GM19372 (cell line): ENCODE measurements around the gene TAOK2.
"Not testable (repeated sequence)": the region's sequence is repeated elsewhere in the genome, so short reads cannot be mapped to it uniquely, and the experiment has no call there.

Experiments used
- ATAC-seq: cut with Tn5 transposase; IDR thresholded peaks from one replicate; pipeline ENCODE4 v1.9.1; 2021; ENCODE audit warnings: mild to moderate bottlenecking, low read depth, moderate library complexity; ENCODE audit not compliant: unreplicated experiment

Gene TAOK2

DNA sequence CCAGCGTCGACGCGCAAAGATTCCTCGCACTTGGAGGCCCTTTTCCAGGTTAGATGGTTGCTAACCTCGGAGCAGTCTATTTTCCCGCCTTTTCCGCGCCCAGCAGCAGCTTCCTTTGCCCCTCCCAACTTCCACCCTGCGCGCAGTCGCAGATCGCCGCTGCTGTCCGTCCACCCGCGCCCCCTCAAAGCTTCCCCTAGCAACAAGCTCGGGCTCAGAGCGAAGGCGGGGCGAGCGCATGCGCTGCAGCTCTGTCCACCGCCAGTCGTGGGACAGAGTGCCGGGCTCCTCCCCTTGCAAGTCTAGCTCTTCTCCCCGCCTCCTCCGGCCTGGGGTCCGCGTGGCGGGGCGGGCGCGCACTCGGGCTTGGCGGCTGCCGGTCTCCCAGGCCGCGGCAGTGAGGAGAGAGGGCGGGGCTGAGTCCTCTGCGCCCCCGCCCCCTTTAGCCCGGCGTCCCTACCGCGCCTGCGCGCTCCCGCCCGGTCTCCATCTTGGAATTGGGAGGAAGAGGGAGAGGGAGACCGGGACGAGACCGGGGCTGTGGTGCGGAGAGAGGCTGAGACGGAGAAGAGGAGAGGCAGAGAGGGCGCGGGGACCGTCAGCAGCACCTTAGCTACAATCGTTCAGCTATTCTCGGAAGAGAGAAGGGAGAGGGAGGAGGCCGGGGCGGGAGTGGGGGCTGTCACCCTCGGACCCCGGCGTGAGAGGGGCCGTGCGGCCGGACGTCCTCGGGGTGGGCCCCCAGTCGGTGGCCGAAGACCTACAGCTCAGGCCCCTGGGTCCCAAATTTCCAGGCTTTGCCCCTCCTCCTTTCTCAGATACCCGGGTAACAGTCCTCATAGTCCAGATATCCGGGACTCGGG, at the start of gene TAOK2:
TSS of gene TAOK2 (plus strand) at position 485 of the 863 bp plus-strand sequence. CDS start 3,905 bp downstream, outside the sequence.
- peak; percentile 95 for ATAC-seq

DNA sequence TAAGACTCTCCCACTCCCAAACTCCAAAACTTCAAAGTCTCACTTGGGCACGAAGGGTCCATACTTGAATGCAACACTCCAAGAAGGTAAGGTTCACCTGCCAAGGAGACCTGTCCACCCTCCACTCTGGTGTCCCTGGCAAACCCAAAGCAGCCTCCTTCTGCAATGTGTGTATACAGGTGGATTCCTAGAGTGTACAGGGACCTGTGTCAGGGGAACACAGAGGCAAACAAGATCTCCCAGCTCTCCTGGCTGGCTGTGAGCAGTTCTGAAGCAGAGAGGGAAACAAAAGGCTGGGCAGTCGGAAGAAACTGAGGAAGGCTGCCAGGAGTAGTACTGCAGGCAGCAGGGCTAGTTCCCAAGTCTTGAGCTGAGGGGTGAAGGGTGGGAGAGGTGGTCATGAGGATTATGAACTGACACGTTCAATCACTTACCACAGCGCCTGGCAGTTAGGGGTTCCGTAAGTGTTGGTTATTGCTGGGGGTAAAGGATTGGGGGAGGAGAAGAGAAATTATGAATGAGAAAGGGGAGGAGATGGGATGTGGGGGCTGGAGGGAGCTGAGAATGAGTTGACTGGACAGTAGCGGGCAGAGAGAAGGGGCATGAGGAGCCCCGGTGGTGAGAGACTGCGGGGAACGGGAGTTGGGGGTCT, 48.4 kb upstream of the TAOK2 start:
- ATAC-seq = no peak

- peak; percentile 95 for ATAC-seq
Measured at GRCh38 chr16:29925781-29926710, 47.6 kb upstream of the TAOK2 start, which contains the start of gene KCTD13. TSS of gene KCTD13 (minus strand) at chr16:29926226. CDS start at chr16:29926033, 193 bp downstream.

- no peak for ATAC-seq
Measured at GRCh38 chr16:29926711-29927052, 47.0 kb upstream of the TAOK2 start.

DNA sequence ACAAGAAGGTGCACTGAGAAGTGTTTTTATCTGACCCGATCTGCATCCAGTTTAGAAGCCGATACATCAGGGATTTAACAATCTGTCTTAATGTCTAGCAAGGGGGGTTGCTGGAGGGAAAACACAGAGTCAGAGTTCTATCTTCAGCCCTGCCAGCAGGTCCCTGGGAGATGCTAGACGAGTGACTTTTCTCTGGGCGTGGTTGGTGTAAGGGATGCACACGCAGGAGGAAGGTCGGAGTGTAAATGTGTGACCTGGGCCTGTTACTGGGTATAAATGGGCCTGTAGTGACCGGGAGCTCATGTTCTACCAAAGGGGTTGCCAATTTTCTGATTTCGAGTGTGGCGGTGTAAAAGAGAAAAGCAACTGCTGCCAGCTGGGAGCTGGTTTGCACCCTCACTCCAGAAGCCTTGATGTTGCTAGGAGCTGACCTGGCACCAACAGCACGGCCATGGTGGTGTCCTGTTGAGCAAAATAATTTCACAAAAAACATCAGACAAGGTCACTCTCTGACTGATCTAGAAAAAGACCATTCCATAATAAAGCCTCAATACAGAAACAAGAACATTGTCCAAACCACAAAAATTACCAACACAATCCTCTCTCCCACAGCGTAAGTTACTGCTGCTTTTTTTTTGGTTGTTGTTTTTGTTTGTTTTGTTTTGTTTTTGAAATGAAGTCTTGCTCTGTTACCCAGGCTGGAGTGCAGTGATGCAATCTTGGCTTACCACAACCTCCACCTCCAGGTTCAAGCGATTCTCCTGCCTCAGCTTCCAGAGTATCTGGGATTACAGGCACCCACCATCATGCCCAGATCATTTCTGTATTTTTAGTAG, 46.4 kb upstream of the TAOK2 start:
- no peak for ATAC-seq

DNA sequence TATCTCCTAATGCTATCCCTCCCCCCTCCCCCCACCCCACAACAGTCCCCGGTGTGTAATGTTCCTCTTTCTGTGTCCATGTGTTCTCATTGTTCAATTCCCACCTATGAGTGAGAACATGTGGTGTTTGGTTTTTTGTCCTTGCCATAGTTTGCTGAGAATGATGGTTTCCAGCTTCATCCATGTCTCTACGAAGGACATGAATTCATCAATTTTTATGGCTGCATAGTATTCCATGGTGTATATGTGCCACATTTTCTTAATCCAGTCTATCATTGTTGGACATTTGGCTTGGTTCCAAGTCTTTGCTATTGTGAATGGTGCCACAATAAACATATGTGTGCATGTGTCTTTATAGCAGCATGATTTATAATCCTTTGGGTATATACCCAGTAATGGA, 41.9 kb upstream of the TAOK2 start:
- ATAC-seq = not testable (repeated sequence)

GRCh38 chr16:29940656-29941055, 33.0 kb upstream of the TAOK2 start:
- ATAC-seq = no peak

DNA sequence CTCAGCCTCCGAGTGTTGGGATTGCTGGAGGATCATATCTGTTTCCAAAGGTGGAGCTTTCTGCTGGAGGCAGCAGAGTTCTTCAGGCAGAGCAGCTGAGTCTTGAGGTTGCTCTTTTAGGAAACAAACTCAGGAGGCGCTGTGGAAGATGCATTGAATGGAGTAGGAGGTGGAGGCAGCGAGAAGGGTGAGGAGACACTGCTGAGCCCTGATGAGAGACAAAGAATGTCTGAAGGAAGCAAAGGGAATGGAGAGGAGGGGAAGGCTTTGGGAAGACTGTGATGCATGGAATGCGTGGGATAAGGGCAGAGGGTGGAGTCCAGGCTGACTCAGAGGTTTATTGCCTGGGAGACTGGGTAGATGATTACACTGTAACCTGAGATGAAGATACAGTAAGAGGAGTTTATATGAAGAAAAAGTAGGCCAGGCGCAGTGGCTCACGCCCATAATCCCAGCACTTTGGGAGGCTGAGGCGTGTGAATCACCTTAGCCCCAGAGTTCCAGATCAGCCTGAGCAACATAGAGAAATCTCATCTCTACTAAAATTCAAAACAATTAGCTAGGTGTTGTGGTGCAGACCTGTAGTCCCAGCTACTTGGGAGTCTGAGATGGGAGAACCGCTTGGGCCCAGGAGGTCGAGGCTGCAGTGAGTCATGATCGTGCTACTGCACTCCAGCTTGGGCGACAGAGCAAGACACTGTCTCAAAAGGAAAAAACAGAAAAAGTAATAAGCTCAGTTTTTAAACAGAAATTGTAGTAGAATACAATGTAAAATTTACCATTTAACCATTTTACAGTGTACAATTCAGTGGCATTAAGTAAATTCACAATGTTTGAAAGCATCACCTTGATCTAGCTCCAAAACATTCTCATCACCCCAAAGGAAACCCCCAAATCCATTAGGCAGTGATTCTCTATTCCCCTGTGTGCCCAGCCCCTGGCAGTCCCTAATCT, 29.5 kb upstream of the TAOK2 start:
- no peak for ATAC-seq

DNA sequence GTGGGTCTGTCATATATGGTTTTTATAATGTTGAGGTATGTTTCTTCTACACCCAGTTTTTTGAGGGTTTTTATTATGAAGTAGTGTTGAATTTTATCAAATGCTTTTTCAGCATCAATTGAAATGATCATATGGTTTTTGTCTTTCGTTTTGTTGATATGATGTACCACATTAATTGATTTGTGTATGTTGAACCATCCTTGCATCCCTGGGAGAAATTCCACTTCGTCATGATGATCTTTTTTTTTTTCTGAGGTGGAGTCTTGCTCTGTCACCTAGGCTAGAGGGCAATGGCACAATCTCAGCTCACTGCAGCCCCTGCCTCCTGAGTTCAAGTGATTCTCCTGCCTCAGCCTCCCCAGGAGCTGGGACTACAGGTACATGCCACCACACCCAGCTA, 25.8 kb upstream of the TAOK2 start:
- ATAC-seq = no peak

DNA sequence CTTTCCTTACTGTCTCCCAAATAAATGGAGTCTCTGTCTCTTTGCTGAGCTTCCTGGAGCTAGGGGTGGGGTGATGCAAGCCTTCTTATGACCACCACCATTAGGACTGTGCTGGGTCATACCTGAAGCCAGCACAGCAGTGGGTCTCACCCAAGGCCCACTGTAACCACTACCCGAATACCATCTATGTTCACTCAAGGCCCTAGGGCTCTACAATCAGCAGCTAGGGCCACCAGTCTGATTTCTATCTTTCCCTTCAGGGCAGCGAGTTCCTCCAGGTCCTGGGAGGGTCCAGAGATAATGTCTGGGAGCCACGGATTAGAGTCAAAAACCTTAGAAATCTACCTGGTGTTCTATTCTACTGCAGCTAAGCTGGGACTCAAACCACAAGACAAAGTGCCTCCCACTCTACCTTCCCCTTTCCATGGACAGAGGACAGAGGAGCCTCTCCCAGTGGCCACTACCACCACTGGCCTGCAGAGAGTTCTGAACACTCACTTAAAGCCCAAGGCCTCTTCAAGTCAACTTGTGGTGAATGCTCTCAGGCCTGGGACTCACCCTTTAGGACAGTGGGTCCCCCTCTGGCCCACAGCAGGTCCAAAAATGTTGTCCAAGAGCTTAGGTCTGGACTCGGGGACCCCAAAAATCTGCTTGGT, 22.7 kb upstream of the TAOK2 start:
- no peak for ATAC-seq

GRCh38 chr16:29951625-29952365, 21.9 kb upstream of the TAOK2 start:
- ATAC-seq = no peak

GRCh38 chr16:29958756-29959155, 14.9 kb upstream of the TAOK2 start:
- no peak for ATAC-seq

- no peak for ATAC-seq
Measured at GRCh38 chr16:29959293-29959692, 14.4 kb upstream of the TAOK2 start.

DNA sequence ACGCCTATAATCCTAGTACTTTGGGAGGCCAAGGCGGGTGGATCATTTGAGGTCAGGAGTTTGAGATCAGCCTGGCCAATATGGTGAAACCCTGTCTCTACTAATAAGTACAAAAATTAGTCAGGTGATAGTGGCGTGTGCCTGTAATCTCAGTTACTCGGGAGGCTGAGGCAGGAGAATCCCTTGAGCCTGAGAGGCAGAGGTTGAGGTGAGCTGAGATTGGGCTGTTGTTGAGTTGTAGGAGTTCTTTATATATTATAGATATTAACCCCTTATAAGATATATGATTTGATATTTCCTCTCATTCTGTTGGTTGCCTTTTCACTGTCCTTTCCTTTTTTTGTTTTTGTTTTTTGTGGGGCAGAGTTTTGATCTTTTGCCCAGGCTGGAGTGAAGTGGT, 13.8 kb upstream of the TAOK2 start:
- not testable (repeated sequence) for ATAC-seq

DNA sequence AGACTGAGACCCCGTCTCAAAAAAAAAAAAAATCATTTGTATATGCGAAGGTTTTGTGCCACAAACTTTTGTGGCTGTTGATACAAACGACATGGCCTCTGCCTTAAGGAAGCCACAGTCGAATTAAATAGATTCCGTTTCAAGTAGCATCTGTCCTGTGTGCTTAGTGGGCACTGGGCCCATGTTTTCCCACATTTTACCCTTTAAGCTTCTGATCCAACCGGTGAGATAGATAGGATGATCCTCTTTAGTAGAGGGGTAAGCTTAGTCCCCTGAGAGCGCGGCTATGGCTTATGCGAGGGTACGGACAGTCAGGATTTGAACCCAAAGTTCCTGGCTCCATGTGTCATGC, 12.6 kb upstream of the TAOK2 start:
- ATAC-seq = no peak

GRCh38 chr16:29961479-29962343, 12.0 kb upstream of the TAOK2 start, which contains the start of gene TMEM219:
TSS of gene TMEM219 (plus strand) at chr16:29962079. CDS start at chr16:29963144, 1,065 bp downstream.
- ATAC-seq = peak; percentile 90
